Thyroid gland (tissue), 4 donors: ENCODE measurements around the gene MYO3A.

Experiments used
- CTCF ChIP-seq, 6 experiments: fragments of 200-600 bp in 3 of 6; fragments of 450-650 bp in 3 of 6; sonication (generic) in 3 of 6; IDR thresholded peaks; one replicate each; pipeline ENCODE4 v1.5.1; 2016 to 2019; ENCODE audit warnings: antibody characterized with exemption in 6 of 6, mild to moderate bottlenecking in 2 of 6, inconsistent platforms in 1 of 6, moderate library complexity in 1 of 6
- POLR2A ChIP-seq, 2 donors: fragments of 450-650 bp; IDR thresholded peaks; one replicate each; pipeline ENCODE4 v1.6.1; 2017; ENCODE audit warnings: antibody characterized with exemption in 2 of 2, mild to moderate bottlenecking in 2 of 2, moderate library complexity in 1 of 2

GRCh38 chr10:26173837-26174236 lies 239.8 kb downstream of the MYO3A start:
- TF ChIP-seq CTCF (IDR thresholded peaks at IDR 0.05), result no peak
- no peak for TF ChIP-seq POLR2A (IDR thresholded peaks at IDR 0.05)
